ENCODE results near the gene STARD5.

Gene STARD5

DNA sequence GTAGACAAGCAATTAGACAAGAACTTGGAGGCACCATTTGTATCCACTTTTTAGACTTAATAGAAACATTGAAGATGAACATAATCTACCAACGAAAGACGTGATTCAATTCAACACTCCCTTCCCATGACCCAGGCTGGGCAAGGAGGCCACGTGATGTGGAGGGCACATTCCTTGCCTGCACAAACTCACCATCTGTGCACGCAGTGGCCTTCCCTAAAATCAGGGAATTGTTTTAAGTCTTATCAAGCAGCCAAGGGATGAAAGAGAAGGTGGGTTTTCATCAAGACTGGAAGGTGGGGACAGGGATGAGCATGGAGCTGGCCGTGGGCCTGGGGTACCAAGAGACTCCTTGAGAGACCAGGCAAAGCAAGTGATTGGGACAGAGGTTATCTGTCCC is 13.5 kb downstream of the STARD5 start:
- DNase-seq = no peak

DNA sequence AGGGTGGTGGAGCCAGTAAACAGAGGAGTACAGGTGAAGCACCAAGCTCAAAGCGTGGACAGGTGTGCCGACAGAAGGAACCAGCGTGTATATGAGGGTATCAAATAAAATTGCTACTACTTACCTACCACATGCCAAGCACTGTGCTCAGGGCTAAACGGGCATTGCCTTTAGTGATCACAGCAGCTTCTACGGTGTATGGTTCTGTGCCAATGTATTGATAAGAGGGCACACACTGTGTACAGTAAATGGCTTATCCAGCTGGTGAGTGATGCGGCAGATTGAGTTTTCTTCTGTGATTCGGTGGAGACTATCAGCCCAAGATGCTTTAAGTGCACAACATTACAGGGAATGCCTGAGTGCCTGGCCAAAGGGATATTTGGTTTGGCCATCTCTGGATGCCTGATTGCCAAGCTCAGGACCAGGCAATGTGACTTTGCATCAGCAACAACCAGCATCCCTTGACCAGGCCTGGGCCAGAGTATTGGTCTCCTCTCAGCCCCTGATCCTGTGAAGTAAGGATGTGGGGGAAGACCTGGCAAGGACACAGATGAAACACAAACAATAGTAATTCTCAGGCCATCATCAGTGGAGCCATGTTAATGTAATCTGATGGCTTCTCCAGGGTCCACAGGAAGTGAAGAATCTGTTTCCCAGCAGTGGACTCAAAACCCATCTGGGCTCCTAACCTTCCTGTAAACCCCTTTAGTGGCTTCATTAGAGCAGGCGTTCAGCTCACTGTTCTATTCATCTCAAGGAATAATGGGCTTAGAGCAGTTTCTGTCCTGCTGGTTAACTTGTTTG is 14.1 kb downstream of the STARD5 start:
- no peak for DNase-seq

DNA sequence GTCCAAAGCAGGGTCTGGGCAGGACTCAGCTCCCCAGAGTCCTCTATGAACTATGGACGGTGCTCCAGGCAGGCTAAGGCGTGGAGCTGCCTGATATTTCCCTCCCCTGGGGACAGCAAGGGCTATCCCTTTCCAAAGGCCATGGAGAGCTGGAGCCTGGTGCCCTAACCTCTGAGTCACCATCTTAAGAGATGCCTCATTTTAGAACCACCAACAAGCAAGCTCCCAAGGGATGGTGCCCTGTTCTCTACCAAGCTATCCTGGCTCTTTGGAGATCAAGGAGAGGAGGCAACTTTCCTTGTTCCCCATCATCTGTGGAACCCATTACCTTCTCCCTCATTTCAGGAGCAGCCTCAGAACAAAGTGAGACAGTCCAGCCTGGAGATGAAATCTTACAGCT is 15.7 kb downstream of the STARD5 start:
- no peak for DNase-seq

DNA sequence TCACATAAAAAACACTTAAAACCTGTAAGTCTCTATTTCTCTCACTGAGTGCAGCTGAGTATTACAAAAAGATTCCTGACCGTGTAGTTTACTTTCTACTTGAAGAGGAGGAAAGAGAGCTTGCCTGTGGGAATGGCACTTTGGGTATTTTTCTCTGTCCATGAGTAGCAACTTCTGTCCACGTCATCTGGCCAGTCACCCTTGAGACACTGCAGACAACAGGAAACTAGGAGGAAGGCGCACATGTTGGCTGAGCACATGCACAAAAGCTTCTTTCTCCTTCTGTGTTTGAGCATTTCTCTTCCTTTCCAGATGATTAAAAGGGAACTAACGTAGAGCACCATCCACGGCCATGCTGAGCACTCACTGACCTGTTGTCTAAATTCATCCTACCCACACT is 19.7 kb downstream of the STARD5 start:
- no peak for DNase-seq

DNA sequence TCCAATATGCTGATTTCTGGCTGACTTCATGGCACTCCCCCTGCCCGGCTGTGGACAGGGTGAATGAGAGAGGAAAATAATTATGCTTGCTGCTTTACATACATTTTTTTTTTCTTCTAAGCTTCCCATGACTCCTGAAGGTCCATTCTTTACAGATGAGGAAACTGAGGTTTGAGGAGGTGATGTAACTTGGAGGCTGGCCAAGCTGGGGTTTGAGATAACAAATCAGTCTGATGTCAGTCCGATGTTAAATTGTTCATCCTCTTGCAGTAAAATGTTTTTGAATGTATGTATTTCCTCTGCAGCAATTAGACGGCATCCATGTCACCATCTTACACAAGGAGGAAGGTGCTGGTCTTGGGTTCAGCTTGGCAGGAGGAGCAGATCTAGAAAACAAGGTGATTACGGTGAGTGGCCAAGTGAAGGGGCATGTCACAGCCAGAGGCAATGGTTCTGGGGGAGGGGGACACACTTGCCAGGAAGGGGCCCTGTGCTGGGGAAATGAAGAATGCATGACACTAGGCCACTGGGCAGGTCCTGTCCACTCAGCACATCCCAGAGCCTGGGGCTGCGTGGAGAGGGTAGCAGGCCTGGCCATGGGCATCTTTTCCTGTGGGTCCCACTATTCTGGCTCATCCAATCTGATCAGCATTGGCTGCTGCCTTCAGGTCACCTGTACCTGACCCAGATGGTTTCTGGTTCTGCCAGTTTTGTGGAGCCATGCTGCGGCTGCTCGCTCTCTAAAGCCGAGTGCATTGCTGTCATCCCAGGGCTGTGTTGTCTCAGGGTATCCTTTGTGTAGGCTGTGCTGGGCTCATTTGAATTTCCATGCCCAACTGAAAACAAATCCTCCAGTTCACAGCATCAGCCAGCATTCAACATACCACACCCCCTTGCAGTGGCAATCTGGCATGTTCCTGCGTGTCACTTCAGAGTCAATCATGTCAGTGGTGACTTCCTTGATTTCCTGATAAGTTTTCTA is 20.4 kb downstream of the STARD5 start:
- DNase-seq = peak; percentile 67

DNA sequence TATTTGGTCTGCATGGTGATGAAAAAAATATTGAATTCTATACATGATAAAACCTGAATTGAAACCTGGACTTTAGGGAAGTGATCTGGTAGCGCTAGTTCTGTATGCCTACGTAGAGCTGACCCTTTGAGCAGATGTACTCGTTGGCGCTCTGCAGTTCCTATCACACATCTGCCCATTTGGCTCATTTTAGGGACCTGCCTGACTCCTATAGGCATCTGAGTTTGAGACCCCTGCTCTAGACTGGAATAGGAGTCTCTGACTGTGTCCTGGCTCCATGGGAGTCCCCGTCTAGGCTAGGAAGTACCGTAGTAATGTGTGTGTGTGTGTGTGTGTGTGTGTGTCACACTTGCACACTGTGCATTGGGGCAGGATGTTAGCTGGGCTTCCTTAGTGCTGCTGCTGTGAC is 21.2 kb downstream of the STARD5 start:
- peak; percentile 58 for DNase-seq

DNA sequence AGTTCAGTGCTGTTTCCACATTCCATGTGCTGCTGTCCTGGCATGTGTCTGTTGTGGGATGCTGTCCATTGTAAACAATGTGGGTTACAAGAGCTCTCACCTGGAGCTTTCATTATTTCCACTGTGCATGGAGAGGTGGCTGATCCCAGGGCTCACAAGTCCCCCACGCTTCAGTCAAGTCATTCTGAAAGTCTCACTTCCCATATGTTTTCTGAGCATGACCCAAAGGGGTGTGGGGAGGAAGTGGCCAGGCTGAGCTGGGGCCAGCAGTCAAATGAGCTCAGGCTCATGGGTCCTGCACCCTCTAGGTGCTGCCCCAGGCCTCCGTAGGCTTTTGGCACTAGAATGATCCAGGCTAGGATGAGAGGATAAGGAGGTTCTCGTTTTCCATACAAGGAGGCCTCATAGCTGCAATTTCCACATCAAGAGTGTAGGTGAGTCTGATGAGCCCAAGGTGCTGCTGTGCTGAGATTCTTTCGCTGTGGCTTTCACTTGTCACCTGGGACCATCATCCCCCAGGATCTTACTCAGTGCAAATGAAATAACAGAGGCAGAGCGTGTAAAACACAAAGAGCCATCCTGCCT is 22.0 kb downstream of the STARD5 start:
- no peak for DNase-seq

DNA sequence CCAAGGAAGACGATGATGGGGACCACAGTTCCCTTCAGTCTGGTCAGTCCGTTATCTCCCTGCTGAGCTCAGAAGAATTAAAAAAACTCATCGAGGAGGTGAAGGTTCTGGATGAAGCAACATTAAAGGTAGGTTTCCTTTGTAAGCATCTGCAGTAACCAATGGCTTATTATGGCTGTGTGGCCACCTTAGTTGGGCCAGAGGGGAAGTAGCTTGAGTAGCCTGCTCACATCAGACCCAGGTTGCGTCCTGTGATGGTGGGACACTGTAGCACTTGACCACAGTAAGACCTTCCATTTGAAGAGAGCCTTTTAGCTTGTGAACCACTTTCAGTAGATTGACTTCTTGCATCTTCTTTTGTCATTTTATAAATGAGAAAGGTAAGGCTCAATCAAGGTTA is 22.6 kb downstream of the STARD5 start:
- no peak for DNase-seq

DNA sequence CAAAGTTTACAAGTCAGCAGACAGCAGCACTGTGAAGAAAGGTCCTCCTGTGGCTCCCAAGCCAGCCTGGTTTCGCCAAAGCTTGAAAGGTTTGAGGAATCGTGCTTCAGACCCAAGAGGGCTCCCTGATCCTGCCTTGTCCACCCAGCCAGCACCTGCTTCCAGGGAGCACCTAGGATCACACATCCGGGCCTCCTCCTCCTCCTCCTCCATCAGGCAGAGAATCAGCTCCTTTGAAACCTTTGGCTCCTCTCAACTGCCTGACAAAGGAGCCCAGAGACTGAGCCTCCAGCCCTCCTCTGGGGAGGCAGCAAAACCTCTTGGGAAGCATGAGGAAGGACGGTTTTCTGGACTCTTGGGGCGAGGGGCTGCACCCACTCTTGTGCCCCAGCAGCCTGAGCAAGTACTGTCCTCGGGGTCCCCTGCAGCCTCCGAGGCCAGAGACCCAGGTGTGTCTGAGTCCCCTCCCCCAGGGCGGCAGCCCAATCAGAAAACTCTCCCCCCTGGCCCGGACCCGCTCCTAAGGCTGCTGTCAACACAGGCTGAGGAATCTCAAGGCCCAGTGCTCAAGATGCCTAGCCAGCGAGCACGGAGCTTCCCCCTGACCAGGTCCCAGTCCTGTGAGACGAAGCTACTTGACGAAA is 24.2 kb downstream of the STARD5 start:
- no peak for DNase-seq

DNA sequence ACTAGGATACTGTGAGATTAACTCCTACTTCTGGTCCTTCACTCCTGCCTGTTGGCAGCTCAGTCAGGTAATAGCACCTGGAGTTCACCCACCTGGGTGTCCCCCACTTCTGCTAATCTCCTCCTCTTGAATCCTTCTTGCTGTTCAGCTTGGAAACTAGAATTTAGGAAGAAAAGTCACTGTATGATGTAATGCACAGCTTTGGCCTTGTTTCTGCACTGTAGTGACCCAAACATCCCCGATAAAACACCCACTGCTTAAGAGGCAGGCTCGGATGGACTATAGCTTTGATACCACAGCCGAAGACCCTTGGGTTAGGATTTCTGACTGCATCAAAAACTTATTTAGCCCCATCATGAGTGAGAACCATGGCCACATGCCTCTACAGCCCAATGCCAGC is 24.8 kb downstream of the STARD5 start:
- no peak for DNase-seq

DNA sequence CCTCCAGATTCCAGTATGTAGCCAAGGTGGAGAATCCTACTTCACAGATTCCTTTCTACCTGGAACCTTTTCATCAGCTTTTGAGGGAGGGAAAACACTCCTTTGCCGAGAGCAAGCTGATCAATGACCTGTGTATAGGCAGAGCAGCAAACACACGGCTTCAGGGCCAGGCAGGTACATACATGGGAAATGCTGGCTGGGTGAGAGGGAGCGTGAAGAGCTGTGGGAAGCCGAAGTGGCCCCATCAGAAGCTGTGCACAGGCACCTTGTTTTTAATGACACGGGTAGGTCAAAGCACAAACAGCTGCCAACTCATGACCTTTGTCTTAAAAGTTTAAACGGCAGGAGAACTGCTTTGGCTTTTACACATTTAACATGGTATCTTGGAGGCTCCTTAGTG is 25.3 kb downstream of the STARD5 start:
- DNase-seq = peak; percentile 53

DNA sequence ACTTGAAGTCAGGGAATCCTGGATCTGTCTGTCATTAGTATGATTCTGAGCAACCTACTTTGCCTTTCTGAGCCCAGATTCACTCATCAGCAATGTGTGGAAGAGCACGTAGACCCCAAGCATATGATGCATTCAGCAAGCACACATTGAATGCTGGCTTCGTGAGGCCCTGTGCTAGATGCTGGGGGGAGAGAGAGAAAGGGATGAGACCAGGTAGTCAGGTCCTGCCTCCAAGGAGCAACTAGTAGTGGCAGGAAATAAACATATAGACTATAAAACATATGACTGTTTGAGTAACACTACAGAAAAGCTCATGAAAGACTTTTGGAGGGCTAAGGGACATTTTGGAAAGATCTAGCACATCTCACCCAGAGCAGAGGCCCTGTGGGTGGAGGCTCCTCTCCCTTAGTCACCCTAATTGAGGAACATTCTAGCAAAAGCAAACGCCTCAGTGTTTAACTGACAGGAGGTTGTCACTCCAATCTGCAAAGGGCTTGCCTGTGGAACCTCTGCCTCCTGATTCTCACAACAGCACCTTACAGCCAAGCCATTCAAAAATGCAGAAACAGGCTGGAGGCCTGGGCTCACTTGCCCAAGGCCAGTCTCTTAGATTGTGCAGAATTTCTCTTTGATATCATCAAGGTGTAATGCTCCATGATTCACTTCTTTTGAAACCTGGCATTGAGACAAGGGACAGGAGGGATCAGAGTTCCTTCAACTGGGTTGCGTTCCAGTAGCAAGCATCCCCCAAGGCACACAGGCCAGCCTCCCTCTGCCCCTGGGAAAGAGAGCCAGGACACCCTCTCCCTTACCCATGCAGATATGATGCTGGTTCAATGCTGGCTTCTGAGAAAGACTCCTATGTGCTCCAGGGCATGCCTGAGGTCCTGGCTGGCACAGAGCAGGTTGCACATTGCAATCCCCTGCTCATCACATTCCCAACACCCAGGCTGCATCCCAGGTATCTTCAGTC is 26.1 kb downstream of the STARD5 start:
- DNase-seq = peak; percentile 59

DNA sequence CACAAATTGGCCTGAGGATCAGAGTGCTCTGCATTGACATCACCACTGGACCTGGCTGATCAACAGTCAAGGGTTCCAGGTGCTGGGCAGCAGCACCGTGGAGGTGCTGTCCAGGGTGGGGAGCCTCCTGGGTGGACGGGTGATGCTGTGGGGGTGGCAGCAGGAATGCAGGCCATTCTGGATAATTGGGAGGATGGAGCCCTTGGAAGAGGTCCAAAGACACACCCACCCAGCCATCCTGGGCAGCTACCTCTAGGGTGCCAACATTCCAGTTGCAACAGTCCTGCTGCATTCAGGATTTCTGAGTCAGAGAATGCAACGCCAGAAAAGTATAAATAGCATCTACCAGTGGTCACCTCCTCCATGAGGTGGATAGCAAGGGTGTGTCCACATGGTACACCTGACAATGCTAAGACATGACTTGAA is 26.8 kb downstream of the STARD5 start:
- no peak for DNase-seq

DNA sequence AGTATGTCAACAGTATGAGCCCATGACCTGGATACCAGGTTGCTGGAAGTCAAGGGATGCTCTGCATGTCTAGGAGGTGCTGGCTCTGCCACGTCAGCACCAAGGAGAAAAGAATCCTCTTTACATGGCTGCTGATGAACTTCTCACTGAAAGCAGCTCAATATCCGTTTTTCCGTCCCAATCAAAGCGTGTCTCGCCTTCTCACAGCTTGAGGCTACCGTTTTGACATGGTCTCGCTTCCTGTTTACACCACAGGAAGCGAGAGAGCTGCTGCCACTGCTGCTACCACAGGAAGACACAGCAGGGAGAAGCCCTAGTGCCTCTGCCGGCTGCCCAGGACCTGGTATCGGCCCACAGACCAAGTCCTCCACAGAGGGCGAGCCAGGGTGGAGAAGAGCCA is 27.3 kb downstream of the STARD5 start:
- peak; percentile 81 for DNase-seq

DNA sequence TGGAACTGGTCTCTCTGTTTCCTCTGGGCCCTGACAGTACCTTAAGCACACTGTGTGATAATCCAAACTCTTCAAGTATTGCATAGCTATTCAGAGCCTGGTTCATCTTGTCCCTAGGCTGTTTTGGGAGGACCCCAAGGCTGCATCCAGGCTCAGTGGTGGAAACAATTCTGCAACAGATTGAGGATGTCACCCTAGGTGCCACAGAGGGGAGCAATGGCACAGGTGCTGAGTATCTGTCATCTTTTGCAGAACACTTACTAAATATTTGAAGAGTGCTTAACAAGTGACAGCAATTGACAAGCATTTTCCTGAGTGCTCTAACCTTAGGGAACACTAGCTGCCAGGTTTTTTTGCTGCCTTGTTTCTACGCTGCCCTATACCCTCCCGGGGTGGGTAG is 27.8 kb downstream of the STARD5 start:
- no peak for DNase-seq

DNA sequence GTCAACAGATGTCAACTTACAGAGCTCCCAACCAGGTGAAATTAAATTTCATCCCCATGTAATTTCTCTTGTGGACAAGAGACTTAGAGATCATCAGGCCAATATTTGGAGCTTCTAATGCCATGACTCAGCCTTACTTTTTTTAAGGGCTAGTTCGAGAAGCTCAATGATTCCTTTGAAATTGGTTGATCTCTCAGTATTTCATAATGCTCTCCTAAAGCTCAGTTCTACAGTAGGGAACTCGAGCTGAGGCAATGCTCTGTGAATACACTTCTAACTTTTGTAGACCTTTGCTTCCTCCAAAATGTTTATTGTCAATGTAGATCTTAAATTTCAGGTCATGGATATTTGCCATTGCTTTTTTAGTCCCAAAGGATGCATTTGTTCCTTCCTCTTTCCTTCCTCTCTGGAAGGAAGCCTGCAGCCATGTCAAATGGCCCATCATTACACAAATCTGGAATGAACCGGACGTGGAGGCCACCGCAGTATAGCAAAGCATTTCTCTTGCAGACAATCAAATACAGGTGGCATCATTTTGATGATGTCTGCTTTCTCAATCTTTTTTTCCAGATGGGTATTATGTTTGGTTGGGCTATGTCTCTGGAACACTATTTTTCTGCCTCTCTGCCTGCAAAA is 28.3 kb downstream of the STARD5 start:
- no peak for DNase-seq

DNA sequence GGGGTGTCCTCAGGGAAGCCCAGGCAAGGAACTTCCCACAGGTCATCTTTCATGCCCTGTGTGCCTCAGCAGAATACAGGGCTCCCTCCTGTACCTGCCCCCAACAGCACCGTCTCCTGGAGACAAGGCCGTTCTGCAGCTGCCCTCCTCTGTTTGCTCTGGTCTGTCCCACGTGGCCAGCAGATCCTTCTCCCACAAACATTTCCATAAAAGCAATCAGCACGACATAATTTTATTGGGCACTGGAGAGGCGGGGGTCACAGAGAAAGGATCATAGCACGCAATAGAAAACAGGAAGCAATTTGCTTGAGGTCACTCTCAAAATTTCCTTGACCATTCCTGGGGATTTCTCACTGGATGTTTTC is 29.4 kb downstream of the STARD5 start:
- DNase-seq = no peak

DNA sequence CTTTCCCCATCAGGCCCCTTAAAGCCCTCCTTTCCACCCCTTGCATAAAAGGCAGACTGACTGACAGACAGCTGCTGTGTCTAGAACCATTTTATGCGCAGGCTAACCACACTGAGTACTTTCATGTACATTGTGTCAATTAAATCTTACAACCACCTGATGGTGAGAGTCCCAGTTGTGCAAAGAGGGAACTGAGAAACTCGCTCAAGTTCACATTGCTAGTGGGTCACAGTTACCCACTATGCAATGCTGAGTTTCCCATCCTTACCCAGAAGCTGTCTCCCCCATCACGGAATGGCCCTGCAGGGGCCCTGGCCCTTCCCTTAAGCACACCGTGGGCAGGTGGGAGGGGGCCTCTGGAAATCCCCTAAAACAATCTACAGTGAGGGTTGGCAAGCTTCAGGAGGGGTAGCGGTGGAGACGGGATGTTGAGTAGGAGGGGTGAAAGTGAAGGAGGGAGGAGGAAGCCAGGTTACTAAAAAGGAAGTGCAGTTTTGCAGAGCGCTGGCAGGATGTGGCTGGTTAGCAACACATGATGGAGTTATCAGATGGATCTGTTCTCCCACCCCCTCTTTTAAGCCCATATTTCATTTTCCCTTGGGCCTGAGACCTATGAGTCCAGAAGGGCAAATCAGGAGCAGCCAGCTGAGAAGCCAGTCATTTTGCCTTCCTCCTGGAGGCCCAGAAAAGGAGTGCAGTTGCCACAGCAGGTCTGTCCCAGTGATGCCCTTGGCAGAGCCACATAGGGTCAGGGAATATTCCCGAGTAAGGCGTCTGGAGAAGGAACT is 30.0 kb downstream of the STARD5 start:
- peak; percentile 82 for DNase-seq

DNA sequence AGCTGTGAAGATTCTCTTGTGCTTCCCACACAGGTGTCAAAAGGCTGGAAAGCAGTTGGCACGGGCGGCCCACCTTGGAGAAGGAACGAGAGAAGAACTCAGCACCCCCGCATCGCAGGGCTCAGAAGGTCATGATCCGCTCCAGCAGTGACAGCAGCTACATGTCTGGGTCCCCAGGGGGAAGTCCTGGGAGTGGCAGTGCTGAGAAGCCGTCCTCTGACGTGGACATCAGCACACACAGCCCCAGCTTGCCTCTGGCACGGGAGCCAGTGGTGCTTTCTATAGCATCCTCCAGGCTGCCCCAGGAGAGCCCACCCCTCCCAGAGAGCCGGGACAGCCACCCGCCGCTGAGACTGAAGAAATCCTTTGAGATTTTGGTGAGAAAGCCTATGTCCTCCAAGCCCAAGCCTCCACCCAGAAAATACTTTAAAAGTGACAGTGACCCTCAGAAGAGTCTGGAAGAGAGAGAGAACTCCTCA is 31.4 kb downstream of the STARD5 start:
- peak; percentile 57 for DNase-seq

DNA sequence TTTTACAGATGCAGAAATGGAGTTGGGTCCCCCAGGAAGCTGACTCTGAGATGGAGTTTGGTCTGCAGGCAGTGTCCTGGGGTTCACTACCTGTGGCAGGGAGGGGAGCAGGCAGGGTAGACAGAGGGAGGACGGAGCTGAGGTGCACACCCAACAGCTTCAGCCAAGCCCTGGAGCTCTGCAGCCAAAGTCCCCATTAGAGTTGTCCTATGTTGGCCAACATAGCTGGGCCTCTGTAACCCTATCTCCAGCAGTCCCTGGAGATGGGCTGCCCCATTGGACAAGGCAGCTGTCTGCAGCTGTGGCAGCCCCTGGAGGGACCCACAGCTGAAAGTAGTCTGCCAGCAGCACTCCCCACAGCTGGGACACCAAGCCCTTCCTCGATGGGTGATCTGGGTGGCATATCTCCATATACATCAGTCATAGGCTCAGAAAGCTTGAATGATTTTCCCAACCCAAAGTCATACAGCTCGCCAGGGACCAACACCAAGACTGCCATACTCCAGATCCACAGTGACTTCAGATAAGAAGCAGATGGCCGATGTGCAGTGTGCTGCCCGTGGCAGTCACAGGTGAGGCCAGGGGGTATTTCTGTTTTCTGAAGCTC is 31.9 kb downstream of the STARD5 start:
- DNase-seq = no peak
